CD8-positive, alpha-beta memory T cell (primary cell): ENCODE data around the gene ADAM15. TPM values are rescaled to one million over a fixed set of nuclear protein-coding genes. Genes with fewer than 3 reads are reported as not detected.

Source experiments
- CTCF ChIA-PET: fragments of 350-600 bp; sonication (Branson Sonifier 250); formaldehyde crosslinking; loops from one replicate; lab custom pipeline; 2021; ENCODE audit warnings: antibody characterized with exemption; lab: Charles Lee
- POLR2A ChIA-PET: fragments of 350-600 bp; sonication (Branson Sonifier 250); formaldehyde crosslinking; loops from one replicate; lab custom pipeline; 2021; ENCODE audit warnings: antibody characterized with exemption; lab: Charles Lee
- DNase-seq, 5 donors: peaks; one replicate each; pipeline versions ENCODE4 v3.0.0 to v3.0.0-alpha.2; 2020 to 2022; ENCODE audit warnings: mixed read lengths in 1 of 5
- H3K27ac ChIP-seq: one replicate; pipeline ENCODE4 v1.7.0; 2013; ENCODE audit warnings: low read depth, mild to moderate bottlenecking, low read length, moderate library complexity
- H3K27me3 ChIP-seq: 2 replicates; pipeline ENCODE4 v1.7.0; 2013; ENCODE audit warnings: low read length, mild to moderate bottlenecking; ENCODE audit not compliant: insufficient read depth, poor library complexity, severe bottlenecking
- H3K36me3 ChIP-seq: 2 replicates; pipeline ENCODE4 v1.7.0; 2013; ENCODE audit warnings: mild to moderate bottlenecking, low read length, moderate library complexity; ENCODE audit not compliant: insufficient read depth
- H3K4me1 ChIP-seq: 2 replicates; pipeline ENCODE4 v1.7.0; 2013; ENCODE audit warnings: mild to moderate bottlenecking, low read length, moderate library complexity; ENCODE audit not compliant: insufficient read depth
- H3K4me3 ChIP-seq: 2 replicates; pipeline ENCODE4 v1.7.0; 2013; ENCODE audit warnings: mild to moderate bottlenecking, low read length
- H3K9me3 ChIP-seq: 2 replicates; pipeline ENCODE4 v1.7.0; 2013; ENCODE audit warnings: mild to moderate bottlenecking, low read length
- H3K27ac Mint-ChIP-seq, 8 donors: one replicate each; pipeline ENCODE4 v1.8.0; 2020 to 2021; ENCODE audit warnings: mixed read lengths in 8 of 8, mild to moderate bottlenecking in 6 of 8, inconsistent platforms in 3 of 8, moderate library complexity in 3 of 8
- H3K27me3 Mint-ChIP-seq, 2 donors: one replicate each; pipeline ENCODE4 v1.8.0; 2020 to 2021; ENCODE audit warnings: mixed read lengths in 2 of 2, mild to moderate bottlenecking in 1 of 2, moderate library complexity in 1 of 2
- H3K36me3 Mint-ChIP-seq, 3 donors: one replicate each; pipeline ENCODE4 v1.8.0; 2020 to 2021; ENCODE audit warnings: mixed read lengths in 3 of 3, inconsistent platforms in 1 of 3, mild to moderate bottlenecking in 1 of 3
- H3K4me1 Mint-ChIP-seq, 3 donors: one replicate each; pipeline ENCODE4 v1.8.0; 2020 to 2021; ENCODE audit warnings: mixed read lengths in 3 of 3, inconsistent platforms in 1 of 3, mild to moderate bottlenecking in 1 of 3
- H3K4me3 Mint-ChIP-seq, 7 donors: one replicate each; pipeline ENCODE4 v1.8.0; 2020 to 2021; ENCODE audit warnings: mixed read lengths in 7 of 7, mild to moderate bottlenecking in 6 of 7, moderate library complexity in 4 of 7, inconsistent platforms in 2 of 7
- H3K9me3 Mint-ChIP-seq, 5 donors: one replicate each; pipeline ENCODE4 v1.8.0; 2020 to 2022; ENCODE audit warnings: mixed read lengths in 5 of 5, mild to moderate bottlenecking in 3 of 5, moderate library complexity in 2 of 5, inconsistent platforms in 1 of 5
- polyA plus RNA-seq: library from polyadenylated mRNA; unstranded; fragments of 300-500 nt; fragmentation: Illumina TruSeq; gene quantifications from one replicate; pipeline ENCODE4 v1.2.3, GENCODE V29; 2021
- total RNA-seq, 2 experiments: library from RNA; stranded (reverse); gene quantifications; one replicate each; pipeline ENCODE4 v1.2.3, GENCODE V29; 2021

ADAM15 gene
- total and polyA plus RNA-seq, 3 experiments from 2014 or later, result 15.3 to 36.9 (median 34.5) TPM

DNA sequence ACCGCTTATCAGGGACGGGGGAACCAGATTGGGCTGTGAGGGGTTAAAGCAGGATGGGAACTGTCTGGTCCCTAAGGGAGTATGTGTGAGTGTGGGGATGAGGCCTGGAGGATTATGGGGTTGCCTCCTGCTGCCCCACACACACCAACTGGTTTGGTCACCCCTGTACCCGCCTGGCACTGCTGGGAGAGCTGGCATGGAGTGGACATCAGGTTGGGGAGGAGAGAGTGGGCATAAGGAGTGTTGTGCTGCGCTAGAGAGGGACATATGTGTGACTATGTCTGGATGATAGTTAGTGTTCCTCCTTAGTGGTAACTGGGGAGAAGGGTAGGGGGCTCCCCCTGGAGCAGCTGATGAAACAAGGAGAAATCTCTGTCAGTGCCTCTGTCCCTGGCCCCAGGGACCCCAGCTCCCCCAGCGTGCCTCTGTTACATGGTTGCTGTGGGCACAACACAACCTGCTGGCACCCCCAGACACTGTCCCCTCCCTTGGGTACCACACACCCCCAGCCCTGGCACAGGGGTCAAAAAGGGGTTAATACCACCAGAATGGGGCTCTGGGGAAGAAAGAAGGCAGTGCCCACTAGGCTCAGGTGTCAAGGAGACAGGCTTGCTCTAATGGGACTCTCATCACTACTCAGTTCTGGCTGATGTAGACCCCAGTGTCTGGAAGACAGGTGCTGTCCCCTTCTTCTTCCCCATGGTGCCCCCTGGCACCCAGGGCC, 46.6 kb upstream of the ADAM15 start:
- no peaks in the 10 kb centered on the region for H3K9me3 ChIP-seq
- H3K36me3 Mint-ChIP-seq, result peaks cover 0 to 6% (median 0%) of the 10 kb centered on the region in 3 donors
- H3K36me3 ChIP-seq, result no peaks in the 10 kb centered on the region
- peak overlapping the region; percentile 82 to 95 (median 87) for H3K4me3 Mint-ChIP-seq
- H3K27ac Mint-ChIP-seq, result peak overlapping the region; percentile 87 to 97 (median 92)
- H3K9me3 Mint-ChIP-seq, result no peaks in the 10 kb centered on the region
- POLR2A ChIA-PET, result interaction anchor here (0.6 to 3.3 kb wide), 3 partner anchors 11 to 44 kb away, joined by 4 to 7 read pairs (median 5); no protein-coding TSS in a partner anchor
- H3K27me3 Mint-ChIP-seq, result no peaks in the 10 kb centered on the region
- H3K27ac ChIP-seq, result peak overlapping the region; percentile 87
- H3K27me3 ChIP-seq, result no peaks in the 10 kb centered on the region
- DNase-seq, result no peak
- H3K4me1 Mint-ChIP-seq, result peaks cover 45 to 69% (median 49%) of the 10 kb centered on the region in 3 donors
- peaks cover 47% of the 10 kb centered on the region for H3K4me1 ChIP-seq
- CTCF ChIA-PET, result interaction anchor here (1.0 to 13.6 kb wide), 2 partner anchors 10 kb away, joined by 3 to 207 read pairs; partner anchors contain the start of gene LENEP
- H3K4me3 ChIP-seq, result peak overlapping the region; percentile 94

DNA sequence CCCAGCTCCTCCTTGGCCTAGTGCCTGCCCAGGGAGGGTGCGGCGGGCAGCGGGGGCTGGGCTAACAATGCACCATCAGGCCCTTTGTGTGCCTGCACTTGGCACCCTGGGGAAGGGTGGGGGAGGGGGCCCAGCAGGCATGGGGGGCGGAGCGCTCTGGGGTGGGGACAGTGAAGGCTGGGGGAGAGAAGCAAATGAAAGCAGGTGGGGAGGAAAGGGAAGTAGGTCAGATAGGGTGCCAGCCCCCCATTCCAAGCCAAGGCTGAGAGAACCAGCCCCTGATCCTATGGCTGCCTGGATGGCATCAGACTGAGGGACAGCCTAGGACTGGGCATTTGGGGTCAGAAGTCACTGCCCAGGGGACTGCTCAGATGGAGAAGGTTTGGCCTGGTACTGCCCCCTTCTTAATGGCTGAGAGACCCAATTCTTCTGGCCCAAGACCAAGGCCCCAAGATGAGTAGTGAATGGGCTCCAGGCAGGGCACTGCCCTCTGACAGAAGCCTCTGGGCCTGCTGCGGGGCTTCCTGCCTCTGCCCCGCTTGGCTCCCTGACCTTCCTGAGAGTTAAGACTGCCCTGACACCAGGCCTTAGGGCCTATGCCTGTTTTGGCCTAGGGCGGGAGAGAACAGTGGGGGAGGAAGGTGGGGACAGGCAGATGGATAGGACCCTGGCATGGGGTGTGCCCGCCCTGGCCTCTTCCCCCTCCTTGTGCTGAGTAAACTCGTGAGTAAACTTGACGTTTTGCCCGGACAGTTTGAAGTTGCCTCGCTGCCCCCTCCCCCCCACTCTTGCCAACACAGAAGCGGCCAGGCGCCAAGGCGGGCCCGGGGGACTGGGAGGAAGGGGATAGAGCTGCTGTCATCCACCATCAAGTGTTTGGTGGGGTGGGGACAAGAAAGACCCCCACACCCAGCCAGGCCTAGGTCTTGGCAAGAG, 45.8 kb upstream of the ADAM15 start:
- Mint-ChIP-seq H3K4me3 (peak overlapping the region; percentile 47 to 88 (median 75)), H3K9me3 (no peaks in the 10 kb centered on the region), H3K36me3 (peaks cover 0 to 6% (median 0%) of the 10 kb centered on the region in 3 donors), H3K27me3 (no peaks in the 10 kb centered on the region), H3K27ac (peak overlapping the region; percentile 65 to 97 (median 92)), H3K4me1 (peaks cover 47 to 69% (median 50%) of the 10 kb centered on the region in 3 donors)
- no peaks in the 10 kb centered on the region for H3K27me3 ChIP-seq
- peak overlapping the region; percentile 94 for H3K4me3 ChIP-seq
- ChIA-PET CTCF (interaction anchor here (1.0 to 13.6 kb wide), 4 partner anchors 9 to 80 kb away, joined by 3 to 207 read pairs (median 20); partner anchors contain the start of gene LENEP), POLR2A (interaction anchor here (0.6 to 3.3 kb wide), 2 partner anchors 10 to 12 kb away, joined by 4 to 7 read pairs; no protein-coding TSS in a partner anchor)
- peak in 2 of 5 donors; percentile 35 to 63 for DNase-seq
- peaks cover 55% of the 10 kb centered on the region for H3K4me1 ChIP-seq
- peak overlapping the region; percentile 87 for H3K27ac ChIP-seq
- no peaks in the 10 kb centered on the region for H3K36me3 ChIP-seq
- H3K9me3 ChIP-seq, result no peaks in the 10 kb centered on the region

DNA sequence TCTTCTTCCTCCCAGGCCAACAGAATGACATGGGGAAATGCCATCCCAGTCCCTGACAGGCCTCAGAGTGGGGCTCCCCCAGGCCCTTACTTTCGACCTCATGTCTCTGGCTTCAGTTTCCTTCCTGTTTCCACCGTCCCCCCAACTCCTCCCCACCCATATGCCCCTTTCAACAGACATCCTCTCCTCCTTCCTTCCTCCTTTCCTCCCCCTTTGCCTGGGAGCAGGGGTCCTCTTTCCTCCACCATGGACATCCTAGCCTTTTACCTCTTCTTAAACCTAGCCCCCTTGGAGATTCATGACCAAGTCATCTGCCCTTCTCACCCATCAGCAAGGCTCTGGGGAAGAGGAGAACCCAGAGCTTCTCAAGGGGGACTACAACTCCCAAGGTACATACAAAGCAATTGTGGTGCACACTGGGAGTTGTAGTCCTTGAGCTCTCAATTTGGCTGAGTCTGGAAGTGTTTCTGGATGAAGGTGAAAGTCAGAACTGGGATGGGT, 44.5 kb upstream of the ADAM15 start:
- Mint-ChIP-seq H3K36me3 (peaks cover 0 to 6% (median 0%) of the 10 kb centered on the region in 3 donors), H3K27me3 (no peaks in the 10 kb centered on the region), H3K27ac (peak overlapping the region; percentile 66 to 97 (median 92)), H3K9me3 (no peaks in the 10 kb centered on the region), H3K4me3 (peak overlapping the region; percentile 33 to 71 (median 60)), H3K4me1 (peaks cover 54 to 80% (median 58%) of the 10 kb centered on the region in 3 donors)
- Histone ChIP-seq H3K27ac (no peak overlapping the region), H3K4me3 (no peak overlapping the region), H3K4me1 (peaks cover 68% of the 10 kb centered on the region), H3K36me3 (no peaks in the 10 kb centered on the region), H3K27me3 (no peaks in the 10 kb centered on the region), H3K9me3 (no peaks in the 10 kb centered on the region)
- POLR2A ChIA-PET, result interaction anchor here (0.6 to 1.3 kb wide), 5 partner anchors 31 to 398 kb away, joined by 3 to 10 read pairs (median 4); partner anchors contain the start of gene KRTCAP2
- no peak for DNase-seq
- CTCF ChIA-PET, result interaction anchor here (0.6 to 16.7 kb wide), 6 partner anchors 8 to 79 kb away, joined by 3 to 207 read pairs (median 4); partner anchors contain the start of genes CKS1B, LENEP, PMVK and ZBTB7B

DNA sequence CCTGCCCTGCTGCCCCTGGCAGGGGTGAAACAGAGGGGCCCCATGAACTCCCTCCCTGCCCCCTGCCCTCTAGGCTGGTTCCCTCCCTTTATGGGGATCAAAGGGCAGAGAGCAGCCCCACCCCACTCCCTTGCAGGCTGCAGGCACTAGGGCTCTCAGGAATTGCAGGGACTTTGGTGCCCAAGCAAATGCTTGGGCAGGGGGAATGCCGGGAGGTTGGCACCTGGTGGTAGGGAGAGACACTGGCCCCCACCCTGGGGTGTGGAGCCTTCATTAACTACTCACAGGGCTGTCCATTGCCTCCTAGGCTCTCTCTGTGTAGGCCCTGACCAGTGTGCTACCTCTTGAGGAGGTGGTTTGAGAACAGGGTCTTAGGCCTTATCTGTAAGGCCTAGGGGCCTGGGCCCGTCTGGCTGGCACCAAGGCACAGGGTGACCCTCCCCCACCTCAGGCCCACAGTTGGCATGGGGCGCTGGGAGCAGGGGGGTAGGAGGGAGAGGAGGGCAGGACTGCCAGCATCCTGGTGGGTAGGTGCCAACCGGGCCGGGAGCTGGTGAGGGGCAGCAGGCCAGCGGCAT, 43.8 kb upstream of the ADAM15 start:
- H3K4me3 ChIP-seq, result no peak overlapping the region
- no peaks in the 10 kb centered on the region for H3K27me3 ChIP-seq
- Mint-ChIP-seq H3K4me1 (peaks cover 57 to 86% (median 63%) of the 10 kb centered on the region in 3 donors), H3K36me3 (peaks cover 0 to 6% (median 0%) of the 10 kb centered on the region in 3 donors), H3K27me3 (no peaks in the 10 kb centered on the region), H3K9me3 (no peaks in the 10 kb centered on the region), H3K27ac (peak overlapping the region in 3 of 8 donors; percentile 29 to 97 (median 89)), H3K4me3 (peak overlapping the region in 1 of 7 donors; percentile 61)
- H3K4me1 ChIP-seq, result peaks cover 75% of the 10 kb centered on the region
- no peak for DNase-seq
- ChIA-PET CTCF (interaction anchor here (0.8 to 16.7 kb wide), 7 partner anchors 9 to 166 kb away, joined by 3 to 207 read pairs (median 3); partner anchors contain the start of genes CKS1B, KRTCAP2, LENEP and PMVK), POLR2A (interaction anchor here (0.6 to 1.3 kb wide), 4 partner anchors 34 to 399 kb away, joined by 4 to 10 read pairs (median 4); partner anchors contain the start of gene KRTCAP2)
- H3K36me3 ChIP-seq, result no peaks in the 10 kb centered on the region
- H3K27ac ChIP-seq, result no peak overlapping the region
- no peaks in the 10 kb centered on the region for H3K9me3 ChIP-seq

DNA sequence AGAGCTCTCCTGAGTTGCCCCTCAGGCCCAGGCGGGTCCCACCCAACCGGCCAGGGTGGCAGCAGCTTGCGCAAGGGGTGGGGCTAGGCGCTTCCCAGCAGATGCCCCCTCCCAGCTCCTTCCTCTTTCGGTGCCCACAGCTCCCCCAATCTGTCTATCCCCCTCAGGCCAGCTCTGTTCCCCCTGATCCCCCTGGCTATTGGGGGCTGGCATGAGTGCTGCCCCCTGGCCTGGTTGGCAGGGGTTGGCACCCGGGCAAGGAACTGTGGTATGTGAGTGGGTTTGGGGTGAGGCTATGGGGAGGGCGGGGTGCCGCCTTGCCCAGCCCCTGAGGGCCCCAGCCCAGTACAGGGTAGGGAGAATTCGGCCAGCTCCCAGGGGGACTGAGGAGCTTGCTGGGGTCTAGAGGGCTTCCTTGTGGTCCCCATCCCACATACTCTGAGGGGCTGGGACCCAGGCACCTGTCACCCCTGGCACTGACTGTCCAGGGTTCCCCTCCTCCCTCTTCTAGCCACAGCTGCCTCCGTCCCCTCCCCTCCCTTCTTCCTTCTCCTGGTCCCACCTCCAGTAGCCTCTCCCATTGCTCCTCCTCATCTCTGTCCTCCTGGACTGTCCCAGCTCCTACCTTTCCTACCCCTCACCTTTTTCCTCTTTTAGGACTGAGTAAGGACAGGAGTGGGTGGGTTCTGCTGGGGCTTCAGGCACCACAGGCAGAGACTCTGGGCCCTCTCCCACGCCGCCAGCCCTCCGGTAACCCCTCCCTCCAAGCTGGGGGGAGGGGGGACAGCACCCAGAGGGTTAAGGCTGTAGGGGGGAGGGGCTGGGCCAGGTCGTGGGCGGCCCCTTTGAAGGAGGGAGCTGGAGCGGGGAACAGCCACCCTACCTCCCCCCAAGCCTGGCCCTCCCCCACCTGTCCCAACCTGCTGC, 42.8 kb upstream of the ADAM15 start:
- H3K27me3 ChIP-seq, result no peaks in the 10 kb centered on the region
- H3K4me3 ChIP-seq, result peak overlapping the region; percentile 79
- peaks cover 0 to 3% (median 0%) of the 10 kb centered on the region in 3 donors for H3K36me3 Mint-ChIP-seq
- no peak overlapping the region for H3K27ac ChIP-seq
- DNase-seq, result no peak
- peaks cover 85% of the 10 kb centered on the region for H3K4me1 ChIP-seq
- CTCF ChIA-PET, result interaction anchor here (0.7 to 16.7 kb wide), 6 partner anchors 8 to 165 kb away, joined by 3 to 207 read pairs (median 4); partner anchors contain the start of genes KRTCAP2, LENEP and ZBTB7B
- no peaks in the 10 kb centered on the region for H3K36me3 ChIP-seq
- no peaks in the 10 kb centered on the region for H3K9me3 ChIP-seq
- H3K27ac Mint-ChIP-seq, result peak overlapping the region in 5 of 8 donors; percentile 68 to 95 (median 78)
- H3K9me3 Mint-ChIP-seq, result no peaks in the 10 kb centered on the region
- POLR2A ChIA-PET, result no interaction called here
- H3K4me3 Mint-ChIP-seq, result peak overlapping the region in 1 of 7 donors; percentile 67
- H3K27me3 Mint-ChIP-seq, result no peaks in the 10 kb centered on the region
- peaks cover 66 to 95% (median 73%) of the 10 kb centered on the region in 3 donors for H3K4me1 Mint-ChIP-seq

DNA sequence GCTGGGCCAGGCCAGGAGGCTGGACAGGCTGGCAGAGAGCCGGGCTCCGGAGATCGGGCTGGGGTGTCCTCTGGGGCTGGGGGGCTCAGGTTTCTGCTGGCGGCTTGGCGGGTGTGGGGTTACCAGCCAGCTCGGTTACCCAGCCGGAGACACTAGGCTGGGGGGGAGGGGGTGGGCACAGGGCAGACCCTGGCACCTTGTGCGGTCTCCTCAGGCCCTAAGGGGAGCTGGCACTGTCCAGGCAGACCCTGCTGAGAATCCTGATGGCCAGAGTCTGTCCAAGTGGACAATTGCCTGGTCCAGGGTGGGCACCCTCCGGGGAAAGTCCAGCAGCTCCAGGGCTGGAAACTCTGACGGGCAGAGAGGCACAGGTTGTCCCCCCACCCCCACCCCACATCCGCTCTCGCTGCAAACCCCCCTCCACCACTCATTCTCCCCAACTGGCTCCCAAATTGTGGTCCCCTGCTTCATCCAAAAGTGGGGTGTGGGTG, 41.9 kb upstream of the ADAM15 start:
- H3K9me3 Mint-ChIP-seq, result no peaks in the 10 kb centered on the region
- no peaks in the 10 kb centered on the region for H3K27me3 Mint-ChIP-seq
- H3K4me1 ChIP-seq, result peaks cover 90% of the 10 kb centered on the region
- ChIA-PET CTCF (interaction anchor here (2.7 to 16.7 kb wide), 3 partner anchors 7 to 27 kb away, joined by 8 to 207 read pairs (median 36); partner anchors contain the start of genes FLAD1, LENEP and ZBTB7B), POLR2A (no interaction called here)
- peak overlapping the region; percentile 79 for H3K4me3 ChIP-seq
- peaks cover 66 to 96% (median 76%) of the 10 kb centered on the region in 3 donors for H3K4me1 Mint-ChIP-seq
- DNase-seq, result no peak
- no peaks in the 10 kb centered on the region for H3K27me3 ChIP-seq
- H3K36me3 Mint-ChIP-seq, result peaks cover 0 to 2% (median 0%) of the 10 kb centered on the region in 3 donors
- peaks cover 3% of the 10 kb centered on the region for H3K36me3 ChIP-seq
- H3K4me3 Mint-ChIP-seq, result peak overlapping the region in 6 of 7 donors; percentile 64 to 71 (median 67)
- no peak overlapping the region for H3K27ac ChIP-seq
- no peaks in the 10 kb centered on the region for H3K9me3 ChIP-seq
- peak overlapping the region; percentile 13 to 95 (median 78) for H3K27ac Mint-ChIP-seq
